ENCODE data around the gene COG6. TPM values are rescaled to one million over a fixed set of nuclear protein-coding genes. Genes with fewer than 3 reads are reported as not detected.

COG6 gene
- total and polyA plus RNA-seq, 2 donors from 2014 or later: 12.2 to 31.3 TPM

Small RNA genes within 50 kb of the gene (microRNA-seq; reads per million reads assigned to microRNA genes)
- gene MIR4305: not detected

Other genes with a start within 250 kb of the COG6 start
- gene LHFPL6, start 52.5 kb upstream of the COG6 start, total RNA-seq: 59.2 TPM
- 33.0 TPM for gene LHFPL6, start 52.5 kb upstream of the COG6 start, polyA plus RNA-seq (ENCODE audit: insufficient read depth, low read depth, low replicate concordance)